CD14-positive monocyte (primary cell): Measurements from ENCODE around the gene CDC42BPG. TPM values are rescaled to one million over a fixed set of nuclear protein-coding genes. Genes with fewer than 3 reads are reported as not detected.
A peak's percentile ranks its signal among the peaks of the same experiment; 100 is the strongest.

Source experiments
- DNase-seq, 3 donors: peaks; one replicate each; pipeline ENCODE4 v3.0.0-alpha.2; 2011 to 2022
- H2AFZ ChIP-seq: 2 replicates; pipeline ENCODE4 v1.6.0; 2012; ENCODE audit warnings: mild to moderate bottlenecking, low read depth, low read length, inconsistent platforms; ENCODE audit not compliant: insufficient read depth, poor library complexity, severe bottlenecking
- H3K27ac ChIP-seq, 2 donors: 1 replicate in 1 of 2; 2 replicates in 1 of 2; pipeline ENCODE4 v1.5.1; 2012 to 2013; ENCODE audit warnings: low read length in 2 of 2, control low read depth in 1 of 2, inconsistent platforms in 1 of 2, low read depth in 1 of 2, mild to moderate bottlenecking in 1 of 2
- H3K27me3 ChIP-seq, 2 donors: one replicate each; pipeline versions ENCODE4 v1.6.0 to v1.6.1; 2011 to 2013; ENCODE audit warnings: low read length in 2 of 2; ENCODE audit not compliant: control insufficient read depth in 2 of 2, insufficient read depth in 2 of 2
- H3K36me3 ChIP-seq, 2 donors: replicated peaks in 1 of 2; 1 replicate in 1 of 2; 2 replicates in 1 of 2; pipeline versions ENCODE4 v1.5.1 to v1.6.1; 2012 to 2013; ENCODE audit warnings: low read length in 2 of 2, control low read depth in 1 of 2, inconsistent platforms in 1 of 2, mild to moderate bottlenecking in 1 of 2; ENCODE audit not compliant: insufficient read depth in 2 of 2, control insufficient read depth in 1 of 2
- H3K4me1 ChIP-seq, 2 donors: 1 replicate in 1 of 2; 2 replicates in 1 of 2; pipeline versions ENCODE4 v1.5.1 to v1.6.1; 2012 to 2013; ENCODE audit warnings: low read length in 2 of 2, control low read depth in 1 of 2, inconsistent platforms in 1 of 2, mild to moderate bottlenecking in 1 of 2, moderate library complexity in 1 of 2; ENCODE audit not compliant: insufficient read depth in 2 of 2, control insufficient read depth in 1 of 2
- H3K4me2 ChIP-seq: replicated peaks from 2 replicates; pipeline ENCODE3; 2012; ENCODE audit warnings: low read length, moderate library complexity, mild to moderate bottlenecking; ENCODE audit not compliant: poor library complexity, severe bottlenecking; ENCODE audit errors: extremely low read depth
- H3K4me3 ChIP-seq, 3 experiments: fragments of 200-600 bp in 1 of 3; sonication (generic) in 1 of 3; replicated peaks in 1 of 3; 1 replicate in 2 of 3; 2 replicates in 1 of 3; pipeline ENCODE4 v1.5.1; 2011 to 2013; ENCODE audit warnings: low read length in 3 of 3, mild to moderate bottlenecking in 3 of 3, control low read depth in 2 of 3, low read depth in 2 of 3, inconsistent platforms in 1 of 3, moderate library complexity in 1 of 3
- H3K79me2 ChIP-seq: 2 replicates; pipeline ENCODE4 v1.6.0; 2012; ENCODE audit warnings: mild to moderate bottlenecking, control low read depth, inconsistent platforms, low read length, moderate library complexity; ENCODE audit not compliant: insufficient read depth
- H3K9ac ChIP-seq: 2 replicates; pipeline ENCODE4 v1.6.0; 2017; ENCODE audit warnings: low read length, mild to moderate bottlenecking; ENCODE audit not compliant: insufficient read depth, poor library complexity, severe bottlenecking
- H3K9me3 ChIP-seq, 2 donors: replicated peaks in 1 of 2; 1 replicate in 1 of 2; 2 replicates in 1 of 2; pipeline versions ENCODE4 v1.5.1 to v1.6.1; 2012 to 2013; ENCODE audit warnings: low read length in 2 of 2, control low read depth in 1 of 2; ENCODE audit not compliant: control insufficient read depth in 1 of 2, insufficient read depth in 1 of 2
- H4K20me1 ChIP-seq: 2 replicates; pipeline ENCODE4 v1.6.0; 2012; ENCODE audit warnings: mild to moderate bottlenecking, low read length, control low read depth, moderate library complexity; ENCODE audit not compliant: insufficient read depth
- H3K27ac Mint-ChIP-seq, 7 donors: one replicate each; pipeline ENCODE4 v1.8.0; 2020; ENCODE audit warnings: mild to moderate bottlenecking in 7 of 7, mixed read lengths in 7 of 7, moderate library complexity in 6 of 7, inconsistent platforms in 2 of 7
- H3K27me3 Mint-ChIP-seq, 3 donors: one replicate each; pipeline ENCODE4 v1.8.0; 2021 to 2022; ENCODE audit warnings: low read depth in 3 of 3, mild to moderate bottlenecking in 3 of 3, mixed read lengths in 3 of 3, moderate library complexity in 3 of 3, inconsistent platforms in 1 of 3
- H3K36me3 Mint-ChIP-seq, 2 donors: one replicate each; pipeline ENCODE4 v1.8.0; 2020; ENCODE audit warnings: mixed read lengths in 2 of 2, inconsistent platforms in 1 of 2, mild to moderate bottlenecking in 1 of 2
- H3K4me1 Mint-ChIP-seq: one replicate; pipeline ENCODE4 v1.8.0; 2020; ENCODE audit warnings: mild to moderate bottlenecking, mixed read lengths
- H3K4me3 Mint-ChIP-seq, 2 donors: one replicate each; pipeline ENCODE4 v1.8.0; 2020; ENCODE audit warnings: mild to moderate bottlenecking in 2 of 2, mixed read lengths in 2 of 2, moderate library complexity in 1 of 2
- H3K9me3 Mint-ChIP-seq, 7 donors: one replicate each; pipeline ENCODE4 v1.8.0; 2020 to 2022; ENCODE audit warnings: mixed read lengths in 7 of 7, mild to moderate bottlenecking in 6 of 7, moderate library complexity in 6 of 7, inconsistent platforms in 2 of 7
- CTCF ChIP-seq: fragments of 200-600 bp; IDR thresholded peaks from one replicate; pipeline ENCODE4 v1.8.0; 2022; ENCODE audit warnings: antibody characterized with exemption, mild to moderate bottlenecking
- WGBS: methylation state at CpG from one replicate; pipeline ENCODE4 v1.1.5; 2013; ENCODE audit warnings: missing lambda C conversion rate; ENCODE audit not compliant: insufficient coverage; 5-methylcytosine and 5-hydroxymethylcytosine counted together
- intact Hi-C, 2 donors: fragments of 100-400 bp; cut with micrococcal nuclease; formaldehyde crosslinking; loops; one replicate each; pipeline versions ENCODE4 v1.15.0 to v1.15.1; 2023
- polyA plus RNA-seq, 3 donors: library from polyadenylated mRNA; depleted of rRNA in 1 of 3; unstranded in 2 of 3; stranded (reverse) in 1 of 3; fragments of 300-500 nt in 2 of 3; fragments of >200 nt in 1 of 3; fragmentation: Illumina TruSeq in 2 of 3; gene quantifications; 1 replicate in 2 of 3; 2 replicates in 1 of 3; pipeline ENCODE4 v1.2.3, GENCODE V29; 2012 to 2021

CDC42BPG gene
- polyA plus RNA-seq, 3 donors, result 0.23 TPM; not detected in 2

- Mint-ChIP-seq H3K9me3 (peaks cover 0 to 2% (median 0%) of the 10 kb centered on the region in 7 donors), H3K27me3 (peaks cover 0 to 3% (median 2%) of the 10 kb centered on the region in 3 donors), H3K4me1 (peaks cover 3% of the 10 kb centered on the region), H3K36me3 (no peaks in the 10 kb centered on the region), H3K27ac (no peak overlapping the region), H3K4me3 (no peak overlapping the region)
- Histone ChIP-seq H3K79me2 (no peaks in the 10 kb centered on the region), H3K27ac (no peak overlapping the region), H3K27me3 (no peaks in the 10 kb centered on the region), H3K36me3 (no peaks in the 10 kb centered on the region), H3K4me2 (no peak overlapping the region), H3K4me1 (no peaks in the 10 kb centered on the region), H3K9me3 (no peaks in the 10 kb centered on the region), H2AFZ (no peak overlapping the region), H4K20me1 (no peaks in the 10 kb centered on the region), H3K9ac (no peak overlapping the region), H3K4me3 (no peak overlapping the region)
- WGBS, result 91% methylated on average over 6 of the region's 7 CpGs
- intact Hi-C loops, result no loop called here
- DNase-seq, result no peak
- no peak for TF ChIP-seq CTCF
These were observed 18.4 kb downstream of the CDC42BPG start for GRCh38 chr11:64826062-64826461.

GRCh38 chr11:64823568-64824119 lies 20.8 kb downstream of the CDC42BPG start:
- Histone ChIP-seq H3K79me2 (no peaks in the 10 kb centered on the region), H3K9me3 (no peaks in the 10 kb centered on the region), H3K4me2 (no peak overlapping the region), H4K20me1 (no peaks in the 10 kb centered on the region), H3K4me1 (no peaks in the 10 kb centered on the region), H3K9ac (no peak overlapping the region), H3K27me3 (no peaks in the 10 kb centered on the region), H3K4me3 (no peak overlapping the region), H3K27ac (no peak overlapping the region), H2AFZ (no peak overlapping the region), H3K36me3 (no peaks in the 10 kb centered on the region)
- peaks cover 0 to 2% (median 0%) of the 10 kb centered on the region in 7 donors for H3K9me3 Mint-ChIP-seq
- H3K27ac Mint-ChIP-seq, result peak overlapping the region in 1 of 7 donors; percentile 78
- no peak for DNase-seq
- TF ChIP-seq CTCF, result no peak
- H3K27me3 Mint-ChIP-seq, result peaks cover 0 to 4% (median 0%) of the 10 kb centered on the region in 3 donors
- H3K36me3 Mint-ChIP-seq, result no peaks in the 10 kb centered on the region
- intact Hi-C loops, result no loop called here
- 79% methylated on average over 9 of the region's 11 CpGs for WGBS
- H3K4me1 Mint-ChIP-seq, result no peaks in the 10 kb centered on the region
- no peak overlapping the region for H3K4me3 Mint-ChIP-seq
